HepG2 (cell line): ENCODE results near the gene RAB24. TPM values are rescaled to one million over a fixed set of nuclear protein-coding genes. Genes with fewer than 3 reads are reported as not detected.

Source experiments
- CREB1 ChIP-seq, 2 experiments: fragments of 450-650 bp in 1 of 2; IDR thresholded peaks; 2 replicates each; pipeline ENCODE4 v1.6.1; 2016 to 2017; ENCODE audit warnings: control low read depth in 1 of 2, mild to moderate bottlenecking in 1 of 2, missing compliant biosample characterization in 1 of 2, missing genetic modification characterization in 1 of 2
- GABPA ChIP-seq, 2 experiments: IDR thresholded peaks; 2 replicates each; pipeline ENCODE4 v1.6.1; 2011 to 2016; ENCODE audit warnings: low read depth in 2 of 2, low read length in 1 of 2, missing biosample characterization in 1 of 2, missing genetic modification characterization in 1 of 2
- GABPB1 ChIP-seq: IDR thresholded peaks from 2 replicates; pipeline ENCODE4 v1.6.1; 2016; ENCODE audit warnings: mild to moderate bottlenecking, missing genetic modification reagents, moderate library complexity, missing compliant biosample characterization
- HMGXB4 ChIP-seq, 2 experiments: sonication (generic) in 1 of 2; formaldehyde crosslinking in 1 of 2; IDR thresholded peaks; 2 replicates each; pipeline versions ENCODE4 v1.4.0 to v1.6.1; 2018 to 2020; ENCODE audit warnings: missing genetic modification reagents in 2 of 2, borderline replicate concordance in 1 of 2, low read depth in 1 of 2, mild to moderate bottlenecking in 1 of 2, missing biosample characterization in 1 of 2
- MYC ChIP-seq: sonication (generic); formaldehyde crosslinking; IDR thresholded peaks from 2 replicates; pipeline ENCODE4 v1.9.0; 2021; ENCODE audit warnings: missing genetic modification reagents, borderline replicate concordance
- NFKB2 ChIP-seq: sonication (generic); formaldehyde crosslinking; IDR thresholded peaks from 2 replicates; pipeline ENCODE4 v1.4.0; 2020; ENCODE audit warnings: missing genetic modification reagents, borderline replicate concordance
- SMARCE1 ChIP-seq: fragments of 450-650 bp; IDR thresholded peaks from 2 replicates; pipeline ENCODE4 v1.6.1; 2017; ENCODE audit warnings: borderline replicate concordance
- SP1 ChIP-seq, 2 experiments: fragments of 450-650 bp in 1 of 2; sonication (generic) in 1 of 2; formaldehyde crosslinking in 1 of 2; IDR thresholded peaks; 2 replicates each; pipeline versions ENCODE4 v1.4.0 to v1.6.1; 2016 to 2020; ENCODE audit warnings: missing genetic modification reagents in 1 of 2
- TRAFD1 ChIP-seq: sonication (generic); formaldehyde crosslinking; IDR thresholded peaks from 2 replicates; pipeline ENCODE4 v1.5.1; 2020; ENCODE audit warnings: missing genetic modification reagents, mild to moderate bottlenecking, borderline replicate concordance
- UBTF ChIP-seq: sonication (generic); formaldehyde crosslinking; IDR thresholded peaks from 2 replicates; pipeline ENCODE4 v1.4.0; 2020; ENCODE audit warnings: mild to moderate bottlenecking, missing genetic modification reagents
- ZBTB10 ChIP-seq: sonication (generic); formaldehyde crosslinking; IDR thresholded peaks from 2 replicates; pipeline ENCODE4 v1.4.0; 2020; ENCODE audit warnings: missing genetic modification reagents, borderline replicate concordance
- ZBTB38 ChIP-seq: sonication (generic); formaldehyde crosslinking; IDR thresholded peaks from 2 replicates; pipeline ENCODE4 v1.5.1; 2020; ENCODE audit warnings: mild to moderate bottlenecking, missing genetic modification reagents
- ZNF430 ChIP-seq: sonication (generic); formaldehyde crosslinking; IDR thresholded peaks from 2 replicates; pipeline ENCODE4 v1.9.0; 2021; ENCODE audit warnings: mild to moderate bottlenecking, missing genetic modification reagents
- ZNF580 ChIP-seq: IDR thresholded peaks from 2 replicates; pipeline ENCODE4 v1.6.1; 2016; ENCODE audit warnings: low read depth, borderline replicate concordance
- ZNF788 ChIP-seq: sonication (generic); formaldehyde crosslinking; IDR thresholded peaks from 2 replicates; pipeline ENCODE4 v1.5.0; 2020; ENCODE audit warnings: mild to moderate bottlenecking, missing genetic modification reagents, borderline replicate concordance
- ZNF792 ChIP-seq: IDR thresholded peaks from 2 replicates; pipeline ENCODE4 v1.6.1; 2016
- polyA plus RNA-seq, 8 experiments: library from polyadenylated mRNA; depleted of rRNA in 3 of 8; stranded (reverse) in 7 of 8; unstranded in 1 of 8; fragments of >200 nt; fragmentation: Illumina TruSeq in 4 of 8; extraction: Trizol in 4 of 8; gene quantifications; 2 replicates each; pipeline versions ENCODE4 v1.2.1 to v1.2.3, GENCODE V29; 2011 to 2016; ENCODE audit warnings: low read depth in 4 of 8, missing spikeins in 1 of 8, mixed read lengths in 1 of 8; ENCODE audit not compliant: insufficient read depth in 1 of 8
- total RNA-seq, 5 experiments: library from RNA; depleted of rRNA; stranded (reverse); fragments of >200 nt; fragmentation: Illumina TruSeq; extraction: Trizol; gene quantifications; 2 replicates each; pipeline ENCODE4 v1.2.3, GENCODE V29; 2016; ENCODE audit warnings: low read depth in 1 of 5

The RAB24 gene
- total and polyA plus RNA-seq, 2 of the 13 experiments (the other 11 are each of a cell fraction or from before 2014, with no cell fraction given) = 22.9 to 63.7 TPM

GRCh38 chr5:177351392-177352329 lies 48.1 kb upstream of the RAB24 start, which contains the start of gene LMAN2 (continued):
- TF ChIP-seq TRAFD1 (CRISPR knock-in tag) (peak; percentile 76; the same call in 1 of the 2 replicates), ZNF580 (CRISPR knock-in tag) (peak; percentile 48; the same call in 1 of the 2 replicates), GABPB1 (CRISPR knock-in tag) (peak; percentile 99), MYC (CRISPR knock-in tag) (peak; percentile 70), CREB1 (IDR thresholded peaks at IDR 0.05) (peak; percentile 70), CREB1 (CRISPR knock-in tag; IDR thresholded peaks at IDR 0.05) (peak; percentile 88), GABPA (IDR thresholded peaks at IDR 0.05; ENCODE audit: low read depth, low read length) (peak; percentile 77), GABPA (CRISPR knock-in tag; IDR thresholded peaks at IDR 0.05; ENCODE audit: low read depth) (peak; percentile 98), UBTF (CRISPR knock-in tag) (peak; percentile 93), ZBTB38 (CRISPR knock-in tag) (peak; percentile 97), SMARCE1 (no peak), ZNF788 (peak; percentile 68; the same call in 1 of the 2 replicates), HMGXB4 (CRISPR knock-in tag; IDR thresholded peaks at IDR 0.05; ENCODE audit: borderline replicate concordance in 1 of 2, low read depth in 1 of 2) (peak; percentile 58 to 76; a peak in 2 of 4 replicates), ZBTB10 (CRISPR knock-in tag) (0 out of 2 replicates have a peak, but pooled peaks have one; percentile 39), ZNF430 (CRISPR knock-in tag) (peak; percentile 68; the same call in 1 of the 2 replicates), SP1 (IDR thresholded peaks at IDR 0.05) (no peak), SP1 (CRISPR knock-in tag; IDR thresholded peaks at IDR 0.05) (peak; percentile 59), ZNF792 (CRISPR knock-in tag) (0 out of 2 replicates have a peak, but pooled peaks have one; percentile 23), NFKB2 (CRISPR knock-in tag) (peak; percentile 29; the same call in 1 of the 2 replicates)
